H54 (cell line): ENCODE measurements around the gene SH2D3C.

Experiments
- DNase-seq: peaks from one replicate; pipeline ENCODE4 v3.0.0; 2011; ENCODE audit warnings: low spot score, mixed read lengths; ENCODE audit not compliant: insufficient read length
- FAIRE-seq: peaks from 3 replicates; lab custom pipeline; 2011; peaks lifted over from hg19 to GRCh38; lab: Jason Lieb, UNC
- POLR2A ChIP-seq: IDR thresholded peaks from 2 replicates; pipeline ENCODE4 v1.6.1; 2011; ENCODE audit warnings: low read depth, mild to moderate bottlenecking, low read length

SH2D3C gene

GRCh38 chr9:127813686-127814226 lies 35.3 kb upstream of the SH2D3C start:
- no peak for FAIRE-seq
- no peak for TF ChIP-seq POLR2A
- no peak for DNase-seq

- TF ChIP-seq POLR2A = no peak
- DNase-seq (no peak), FAIRE-seq (no peak)
These were observed 34.6 kb upstream of the SH2D3C start for GRCh38 chr9:127812936-127813675.

- DNase-seq = no peak
- TF ChIP-seq POLR2A = no peak
- FAIRE-seq = no peak
These were observed 33.5 kb upstream of the SH2D3C start for GRCh38 chr9:127812011-127812410.

GRCh38 chr9:127810378-127811187 lies 32.1 kb upstream of the SH2D3C start:
- no peak for DNase-seq
- TF ChIP-seq POLR2A = no peak
- FAIRE-seq = no peak

GRCh38 chr9:127809540-127810377 lies 31.3 kb upstream of the SH2D3C start:
- FAIRE-seq = no peak
- TF ChIP-seq POLR2A = no peak
- no peak for DNase-seq

GRCh38 chr9:127809002-127809539 lies 30.6 kb upstream of the SH2D3C start:
- DNase-seq = no peak
- TF ChIP-seq POLR2A = no peak
- FAIRE-seq = no peak

GRCh38 chr9:127808347-127809001 lies 30.0 kb upstream of the SH2D3C start:
- TF ChIP-seq POLR2A = no peak
- DNase-seq = no peak
- no peak for FAIRE-seq

- TF ChIP-seq POLR2A = no peak
- no peak for FAIRE-seq
- DNase-seq = no peak
These were observed 28.4 kb upstream of the SH2D3C start for GRCh38 chr9:127806871-127807270.

GRCh38 chr9:127805620-127806019 lies 27.2 kb upstream of the SH2D3C start:
- DNase-seq (no peak), FAIRE-seq (no peak)
- TF ChIP-seq POLR2A = no peak

- DNase-seq = peak; percentile 99
- 0 out of 2 replicates have a peak, but pooled peaks have one; percentile 19 for TF ChIP-seq POLR2A
- peak; percentile 38 for FAIRE-seq
These were observed 25.3 kb upstream of the SH2D3C start for GRCh38 chr9:127803507-127804352.

- FAIRE-seq (no peak), DNase-seq (peak; percentile 98)
- TF ChIP-seq POLR2A = peak; percentile 85
These were observed 24.3 kb upstream of the SH2D3C start, which contains the start of gene FPGS for GRCh38 chr9:127802576-127803443. Gene FPGS, plus strand, starts transcription at chr9:127802882. Its CDS starts 43 bp downstream, at chr9:127802925.
